HG03066 (cell line): ENCODE results near the gene TMF1.
A peak's percentile ranks its signal among the peaks of the same experiment; 100 is the strongest.

Experiments used
- ATAC-seq: cut with Tn5 transposase; IDR thresholded peaks from one replicate; pipeline ENCODE4 v1.9.1; 2021; ENCODE audit warnings: low read depth; ENCODE audit not compliant: unreplicated experiment

The TMF1 gene

DNA sequence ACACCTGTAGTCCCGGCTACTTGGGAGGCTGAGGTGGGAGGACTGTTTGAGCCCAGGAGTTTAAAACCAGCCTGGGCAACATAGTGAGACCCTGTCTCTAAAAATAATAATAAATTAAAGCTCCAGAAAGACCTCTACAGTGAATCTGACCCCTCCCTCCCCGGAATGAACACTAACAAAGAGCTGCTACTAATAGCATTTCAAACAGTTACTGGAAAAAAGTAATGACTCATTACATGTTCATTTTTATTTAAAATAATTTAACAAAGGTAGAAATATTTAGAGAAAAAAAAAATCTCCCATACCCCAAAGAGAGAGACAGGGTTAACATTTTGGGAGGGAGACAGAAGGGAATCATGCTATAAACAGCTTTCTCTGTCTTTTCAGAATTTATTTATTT, 30.2 kb upstream of the TMF1 start:
- no peak for ATAC-seq

- no peak for ATAC-seq
Measured at GRCh38 chr3:69081583-69082262, 29.6 kb upstream of the TMF1 start.

DNA sequence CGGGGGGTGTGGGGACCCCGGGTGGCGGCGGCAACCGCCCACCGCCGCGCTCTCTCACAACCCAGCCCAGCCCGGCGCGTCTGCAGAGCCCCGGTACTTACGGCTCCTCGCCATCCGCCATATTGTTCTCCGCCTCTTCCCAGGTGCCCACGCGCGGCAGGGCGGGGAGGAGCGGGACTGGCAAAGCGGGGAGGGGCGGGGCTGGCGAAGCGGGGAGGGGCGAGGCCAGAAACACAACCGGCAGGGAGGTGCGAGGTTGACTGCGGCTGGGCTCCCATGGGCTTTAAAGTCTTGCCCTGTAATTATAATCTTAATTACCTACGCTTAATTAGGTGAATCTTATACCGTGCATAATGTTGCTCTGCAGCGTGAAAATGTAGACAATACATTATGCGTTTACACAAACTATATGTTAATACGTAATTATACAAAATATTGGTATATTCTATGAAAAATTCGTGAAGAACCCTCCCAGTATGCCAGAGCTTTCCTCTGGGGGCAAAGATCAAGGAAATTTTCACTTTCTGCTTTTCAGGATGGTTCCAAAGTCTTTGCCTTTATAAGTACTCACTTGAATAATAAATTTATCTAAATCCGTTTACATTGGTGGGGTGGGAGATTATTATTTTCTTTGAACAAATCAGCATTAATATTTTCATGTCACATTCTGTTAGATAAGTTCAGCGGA, 28.2 kb upstream of the TMF1 start, which contains the start of gene UBA3:
Gene UBA3, minus strand, starts transcription at position 133 of the 688 bp plus-strand sequence. Its CDS starts 12 bp downstream, at position 121.
- ATAC-seq, result peak; percentile 39

DNA sequence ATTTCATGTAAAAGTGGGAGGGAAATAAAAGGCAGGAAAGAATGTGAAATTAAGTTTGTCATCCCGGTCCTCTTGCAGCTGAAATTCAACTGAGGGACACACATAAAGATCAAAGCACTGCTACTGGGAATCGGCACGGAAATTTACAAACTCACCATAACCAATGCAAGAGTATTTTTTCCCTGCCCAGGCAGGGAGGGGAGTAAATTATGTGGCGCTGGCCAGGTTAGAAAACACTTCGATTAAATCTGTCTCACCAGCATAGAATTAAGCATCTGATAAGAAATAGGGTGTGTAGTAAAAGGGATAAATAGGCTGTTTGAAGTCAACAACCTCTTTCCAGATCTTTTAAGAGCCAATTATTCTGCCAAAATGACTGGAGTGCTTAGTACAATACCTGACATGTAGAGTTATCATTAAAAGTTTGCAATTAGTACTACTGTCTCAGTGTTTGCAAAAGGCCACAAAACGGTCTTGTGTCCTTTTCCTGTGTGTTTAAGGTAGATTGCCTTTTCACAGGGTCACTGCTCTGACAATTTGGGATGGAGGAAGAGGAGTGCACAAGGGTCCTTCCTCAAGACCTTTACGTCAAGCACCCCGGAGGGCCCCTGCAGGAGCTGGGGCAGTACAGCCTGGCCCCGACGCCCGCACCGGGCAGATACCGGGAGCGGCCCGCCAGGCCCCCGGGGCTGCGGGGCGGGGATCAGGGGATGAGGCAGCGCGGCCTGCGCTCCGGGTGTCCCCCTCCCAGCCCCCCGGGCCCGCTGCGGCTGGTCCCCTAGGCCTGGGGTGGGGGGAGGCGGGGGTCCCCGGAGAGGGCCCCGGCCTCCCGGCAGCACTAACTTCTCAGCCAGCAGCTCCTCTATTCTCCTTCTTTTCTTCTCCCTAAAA, 27.4 kb upstream of the TMF1 start:
- no peak for ATAC-seq

DNA sequence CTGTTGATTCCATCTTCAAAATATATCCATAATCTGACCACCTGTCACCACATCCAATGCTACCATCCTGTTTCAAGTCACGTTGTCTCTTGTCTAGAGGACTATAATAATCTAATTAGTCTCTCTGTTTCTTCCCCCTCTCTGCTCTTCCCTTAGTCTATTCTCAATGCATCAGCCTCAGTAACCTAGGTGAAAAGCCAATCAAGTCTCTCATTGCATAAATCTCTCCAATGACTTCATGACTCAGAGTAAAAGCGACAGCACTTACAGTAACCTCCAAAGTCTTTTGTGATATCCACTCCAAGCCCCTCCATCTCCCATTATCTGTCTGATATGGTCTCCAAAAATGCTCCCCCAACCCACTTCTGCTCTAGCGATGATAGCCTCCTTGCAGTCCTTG, 20.8 kb upstream of the TMF1 start:
- ATAC-seq, result no peak

DNA sequence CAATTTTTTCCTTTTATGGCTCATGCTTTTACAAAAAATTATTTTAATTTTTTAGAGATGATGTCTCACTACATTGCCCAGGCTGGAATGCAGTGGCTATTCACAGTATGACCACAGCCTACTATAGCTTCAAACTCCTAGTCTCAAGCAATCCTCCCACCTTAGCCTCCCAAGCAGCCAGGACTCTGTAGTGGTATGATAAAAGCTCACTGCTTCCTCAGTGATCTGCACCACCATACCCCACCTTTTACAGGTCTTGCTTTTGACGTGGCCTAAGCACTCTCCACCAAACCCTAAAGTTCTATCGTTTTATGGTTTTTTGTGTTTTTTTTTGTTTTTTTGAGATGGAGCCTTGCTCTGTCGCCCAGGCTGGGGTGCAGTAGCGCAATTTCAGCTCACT, 14.0 kb upstream of the TMF1 start:
- no peak for ATAC-seq

DNA sequence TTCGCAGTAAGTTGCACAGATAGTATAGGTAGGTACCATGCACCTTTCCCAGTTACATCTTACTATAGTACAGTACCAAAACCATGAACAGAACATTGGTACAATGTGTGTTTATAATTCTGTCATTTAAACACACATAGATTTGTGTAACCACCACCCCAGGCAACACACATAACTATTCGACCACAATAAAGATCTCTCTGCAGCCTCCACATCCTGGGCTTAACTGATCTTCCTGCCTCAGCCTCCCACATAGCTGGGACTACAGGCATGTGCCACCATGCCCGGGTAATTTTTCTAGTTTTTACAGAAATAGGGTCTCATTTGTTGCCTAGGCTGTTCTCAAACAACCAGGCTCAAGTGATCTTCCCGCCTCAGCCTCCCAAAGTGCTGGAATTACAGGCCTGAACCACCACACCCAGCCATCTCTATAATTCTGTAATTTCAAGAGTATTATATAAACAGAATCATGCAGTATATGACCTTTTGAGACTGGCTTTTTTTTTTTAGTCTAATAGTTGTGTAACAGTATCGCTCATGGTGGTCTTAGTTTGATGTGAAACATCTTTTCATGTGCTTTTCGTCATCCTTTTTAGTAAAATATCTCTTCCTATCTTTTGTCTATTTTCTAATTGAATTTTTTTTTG, 13.3 kb upstream of the TMF1 start:
- ATAC-seq, result no peak

- ATAC-seq, result no peak
Measured at GRCh38 chr3:69063636-69064035, 11.5 kb upstream of the TMF1 start.

GRCh38 chr3:69059688-69060087, 7.6 kb upstream of the TMF1 start:
- ATAC-seq, result no peak

DNA sequence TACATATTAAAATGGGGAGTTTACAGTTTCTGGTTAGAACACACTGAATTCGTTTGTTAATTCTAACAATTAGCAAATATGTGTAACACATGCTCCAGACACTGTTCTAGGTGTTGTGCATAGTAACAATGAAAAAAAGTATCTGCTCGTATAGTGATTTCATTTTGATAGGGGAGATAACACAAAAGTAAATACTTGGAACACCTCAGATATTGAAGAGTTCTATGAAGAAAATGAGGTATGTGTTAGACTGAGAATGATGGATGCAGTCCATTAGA, 6.8 kb upstream of the TMF1 start:
- ATAC-seq, result no peak

- ATAC-seq, result peak; percentile 96
Measured at GRCh38 chr3:69058180-69058946, 6.2 kb upstream of the TMF1 start.

DNA sequence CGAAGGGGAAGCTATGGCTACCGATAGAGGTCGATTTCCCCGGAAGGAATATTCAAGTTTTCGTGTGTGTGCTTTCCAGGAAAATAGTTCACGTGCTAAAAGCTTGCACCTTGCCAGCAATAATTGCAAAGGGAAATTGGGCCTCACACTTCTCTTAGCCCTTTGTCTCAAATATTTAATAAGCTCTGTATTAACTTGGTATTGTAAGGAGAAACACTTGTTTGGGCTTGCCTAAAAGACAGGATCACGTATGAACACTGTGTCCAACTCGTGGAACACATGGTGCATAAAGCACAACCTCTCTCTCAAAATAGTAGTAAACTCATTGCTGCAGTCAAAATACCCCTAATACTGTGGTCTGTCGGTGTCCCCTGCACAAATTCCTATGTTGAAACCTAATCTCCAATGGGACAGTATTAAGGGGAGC, 352 bp upstream of the TMF1 start:
- ATAC-seq, result peak; percentile 1

DNA sequence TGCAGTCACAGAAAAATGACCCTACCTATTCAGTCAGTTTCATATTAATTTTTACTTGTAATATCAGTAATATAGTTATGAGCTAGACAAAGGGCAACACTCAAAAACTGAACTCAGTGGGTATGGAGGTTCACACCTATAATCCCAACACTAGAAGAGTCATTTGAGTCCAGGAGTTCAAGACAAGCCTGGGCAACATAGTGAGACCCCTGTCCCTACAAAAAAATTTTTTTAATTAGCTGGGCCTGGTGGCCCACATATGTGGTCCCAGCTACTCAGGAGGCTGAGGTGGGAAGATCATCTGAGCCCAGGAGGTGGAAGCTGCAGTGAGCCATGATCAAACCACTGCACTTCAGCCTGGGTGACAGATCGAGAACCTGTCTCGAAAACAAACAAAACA, 3.1 kb downstream of the TMF1 start:
- ATAC-seq, result no peak

GRCh38 chr3:69044608-69045007, 7.5 kb downstream of the TMF1 start:
- no peak for ATAC-seq

DNA sequence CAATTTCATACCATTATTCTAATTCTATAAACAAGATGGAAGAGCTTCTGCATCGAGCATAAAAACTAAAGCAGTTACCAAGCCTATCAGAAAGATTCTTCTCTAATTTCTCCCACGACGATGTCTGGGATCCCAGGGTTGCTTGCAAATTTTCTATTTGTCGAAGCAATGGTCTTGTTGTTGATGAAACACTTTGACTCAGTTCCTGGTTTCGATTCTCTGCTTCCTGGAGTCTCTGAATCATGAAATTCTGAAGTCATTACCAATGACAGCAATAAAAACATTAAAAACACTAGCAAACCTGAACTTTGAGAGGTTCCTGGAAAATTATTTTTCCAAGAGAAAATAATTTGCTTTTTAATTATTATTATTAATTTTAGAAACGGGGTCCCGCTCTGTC, 18.7 kb downstream of the TMF1 start:
- no peak for ATAC-seq

GRCh38 chr3:69032737-69033136, 19.4 kb downstream of the TMF1 start:
- ATAC-seq, result no peak

DNA sequence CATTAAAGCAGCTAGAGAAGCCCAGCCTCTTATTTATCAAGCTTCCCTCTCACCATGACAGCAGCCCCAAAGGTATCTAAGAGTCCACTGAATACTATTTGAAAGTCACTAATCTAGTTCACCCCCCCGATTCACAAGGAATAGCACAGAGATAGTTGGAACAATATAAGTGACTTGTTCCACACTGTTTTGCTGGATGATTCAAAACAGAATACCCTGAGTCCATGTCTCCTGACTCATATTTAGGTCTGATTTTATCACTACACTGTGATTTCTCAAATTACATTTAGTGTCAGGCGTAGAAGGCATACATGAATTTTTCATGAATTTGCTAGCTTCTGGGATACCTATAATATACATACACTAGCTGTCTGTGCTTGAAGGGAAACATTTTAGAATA, 20.0 kb downstream of the TMF1 start:
- no peak for ATAC-seq

DNA sequence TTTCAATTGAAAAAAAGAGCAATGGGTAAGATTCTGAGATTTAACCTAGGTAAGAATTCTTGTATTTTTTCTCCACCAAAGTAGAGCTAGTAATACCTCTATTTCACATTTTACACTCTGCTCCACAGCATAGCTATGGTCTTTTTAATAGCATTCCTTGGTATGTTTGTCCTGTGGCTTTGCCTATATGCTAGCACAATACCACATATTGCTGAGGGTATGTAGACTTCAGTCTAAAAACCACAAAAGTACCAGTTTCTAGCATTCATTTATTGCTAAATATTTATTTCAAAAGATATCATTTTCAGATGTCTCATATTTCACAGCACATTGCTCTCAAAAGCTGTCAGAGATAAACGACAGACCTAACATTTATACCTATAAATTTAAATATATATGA, 20.5 kb downstream of the TMF1 start:
- no peak for ATAC-seq

- ATAC-seq, result no peak
Measured at GRCh38 chr3:69020857-69021256, 31.3 kb downstream of the TMF1 start.

GRCh38 chr3:69020424-69020823, 31.7 kb downstream of the TMF1 start:
- ATAC-seq, result no peak
